ENCODE measurements around the gene RAD50. TPM values are rescaled to one million over a fixed set of nuclear protein-coding genes. Genes with fewer than 3 reads are reported as not detected.
"Not testable (repeated sequence)": the region's sequence is repeated elsewhere in the genome, so short reads cannot be mapped to it uniquely, and the experiment has no call there.

The RAD50 gene
- total RNA-seq, 4 donors from 2014 or later: 31.1 to 53.7 (median 35.0) TPM

DNA sequence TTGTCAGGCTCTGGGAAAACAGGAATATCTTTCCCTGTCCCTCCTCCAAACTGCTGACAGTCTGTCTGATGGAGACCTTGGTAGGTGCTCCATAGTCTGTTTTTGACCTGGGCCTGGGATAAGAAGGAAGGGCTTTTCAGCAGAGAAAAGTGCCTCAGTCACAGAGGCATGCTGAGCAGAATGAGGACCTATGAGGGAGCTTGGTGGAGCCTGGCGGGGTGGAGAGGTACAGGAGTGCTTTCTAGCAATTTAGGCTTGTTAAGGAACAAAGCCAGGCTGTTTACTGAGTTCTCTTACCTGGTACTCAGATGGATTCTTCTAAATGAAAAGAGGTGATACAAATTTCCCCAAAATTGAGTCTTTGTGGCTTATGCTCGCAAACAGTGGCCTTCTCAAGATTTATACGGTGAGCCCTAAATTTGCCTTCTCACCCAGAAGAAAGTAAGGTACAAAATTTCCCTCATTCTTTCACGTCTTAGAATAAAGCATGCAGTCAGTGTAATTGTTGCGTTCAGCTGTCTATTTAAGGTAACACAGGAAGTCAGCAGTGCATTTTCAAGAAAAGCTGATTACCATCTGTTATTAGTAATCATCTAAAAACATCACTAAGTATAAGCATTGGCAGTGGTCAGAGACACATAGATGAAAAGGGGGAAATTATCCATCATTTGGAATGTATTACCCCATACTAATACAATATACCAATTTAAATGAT is 72.6 kb downstream of the RAD50 start:
- 87 to 94% methylated on average over 4 to 5 of the region's 5 CpGs for WGBS, 2 donors (ENCODE audit: low coverage in 1 of 2)
- Histone ChIP-seq H3K4me1 (no peaks in the 10 kb centered on the region), H3K4me3 (no peak overlapping the region), H3K27me3 (no peaks in the 10 kb centered on the region), H3K36me3 (peaks cover 0 to 61% of the 10 kb centered on the region in 2 donors), H3K27ac (no peak overlapping the region), H3K9me3 (no peaks in the 10 kb centered on the region)
- ATAC-seq: no peak
- TF ChIP-seq, protein P1, sequence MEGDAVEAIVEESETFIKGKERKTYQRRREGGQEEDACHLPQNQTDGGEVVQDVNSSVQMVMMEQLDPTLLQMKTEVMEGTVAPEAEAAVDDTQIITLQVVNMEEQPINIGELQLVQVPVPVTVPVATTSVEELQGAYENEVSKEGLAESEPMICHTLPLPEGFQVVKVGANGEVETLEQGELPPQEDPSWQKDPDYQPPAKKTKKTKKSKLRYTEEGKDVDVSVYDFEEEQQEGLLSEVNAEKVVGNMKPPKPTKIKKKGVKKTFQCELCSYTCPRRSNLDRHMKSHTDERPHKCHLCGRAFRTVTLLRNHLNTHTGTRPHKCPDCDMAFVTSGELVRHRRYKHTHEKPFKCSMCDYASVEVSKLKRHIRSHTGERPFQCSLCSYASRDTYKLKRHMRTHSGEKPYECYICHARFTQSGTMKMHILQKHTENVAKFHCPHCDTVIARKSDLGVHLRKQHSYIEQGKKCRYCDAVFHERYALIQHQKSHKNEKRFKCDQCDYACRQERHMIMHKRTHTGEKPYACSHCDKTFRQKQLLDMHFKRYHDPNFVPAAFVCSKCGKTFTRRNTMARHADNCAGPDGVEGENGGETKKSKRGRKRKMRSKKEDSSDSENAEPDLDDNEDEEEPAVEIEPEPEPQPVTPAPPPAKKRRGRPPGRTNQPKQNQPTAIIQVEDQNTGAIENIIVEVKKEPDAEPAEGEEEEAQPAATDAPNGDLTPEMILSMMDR (IDR thresholded peaks at IDR 0.05): no peak
- no peak for TF ChIP-seq EP300 (IDR thresholded peaks at IDR 0.05)

DNA sequence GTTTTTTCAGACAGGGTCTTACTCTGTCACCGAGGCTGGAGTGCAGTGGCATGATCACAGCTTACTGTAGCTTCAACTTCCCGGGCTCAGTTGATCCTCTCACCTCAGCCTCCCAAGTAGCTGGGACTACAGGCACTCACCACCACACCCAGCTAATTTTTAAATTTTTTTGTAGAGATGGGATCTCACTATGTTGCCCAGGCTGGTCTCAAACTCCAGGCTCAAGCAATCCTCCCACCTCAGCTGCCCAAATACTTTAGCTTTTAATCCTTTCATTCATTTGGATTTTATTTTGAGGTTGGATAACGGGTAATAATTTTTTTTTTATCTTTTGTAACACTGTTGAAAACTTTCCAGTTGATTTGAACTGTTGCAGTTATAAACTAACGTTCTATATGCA is 76.8 kb downstream of the RAD50 start:
- H3K36me3 ChIP-seq: peaks cover 0 to 79% of the 10 kb centered on the region in 2 donors

DNA sequence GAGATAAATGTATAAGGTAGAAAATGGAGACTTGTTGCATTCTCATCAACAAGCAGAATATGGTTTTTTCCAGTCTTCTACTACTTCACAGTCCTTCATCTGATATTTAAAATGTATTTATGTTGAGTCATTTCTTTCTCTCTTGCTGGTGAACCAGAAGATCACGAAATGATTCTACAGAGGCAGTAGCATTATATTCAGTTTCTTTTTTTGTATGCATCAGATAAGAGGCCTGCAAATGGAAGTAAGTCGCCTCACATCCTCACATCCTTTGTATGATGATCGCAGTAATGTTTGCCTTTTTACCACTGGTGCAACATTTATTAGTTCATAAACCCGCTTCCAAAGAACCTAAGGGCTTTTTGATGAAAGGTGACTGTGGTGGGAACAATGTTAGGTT is 79.1 kb downstream of the RAD50 start:
- H3K4me3 ChIP-seq: no peak overlapping the region
- no peaks in the 10 kb centered on the region for H3K27me3 ChIP-seq
- no peak for ATAC-seq
- 70 to 84% methylated on average over 4 of the region's 4 CpGs for WGBS, 2 donors (ENCODE audit: low coverage in 1 of 2)
- H3K27ac ChIP-seq: no peak overlapping the region
- H3K4me1 ChIP-seq: no peaks in the 10 kb centered on the region
- no peaks in the 10 kb centered on the region for H3K9me3 ChIP-seq
- TF ChIP-seq, protein P1 (IDR thresholded peaks at IDR 0.05): no peak
- TF ChIP-seq POLR2AphosphoS5 (IDR thresholded peaks at IDR 0.05) (no peak), POLR2A (IDR thresholded peaks at IDR 0.05) (no peak), EP300 (IDR thresholded peaks at IDR 0.05) (no peak)
- peaks cover 0 to 82% of the 10 kb centered on the region in 2 donors for H3K36me3 ChIP-seq

More for the DNA sequence above, 76.8 kb downstream of the RAD50 start:
- H3K4me1 ChIP-seq, H3K27ac ChIP-seq, ATAC-seq, H3K9me3 ChIP-seq, H3K4me3 ChIP-seq, H3K27me3 ChIP-seq: not testable (repeated sequence)
- 93 to 94% methylated on average over 2 to 4 of the region's 4 CpGs for WGBS, 2 donors (ENCODE audit: low coverage in 1 of 2)

DNA sequence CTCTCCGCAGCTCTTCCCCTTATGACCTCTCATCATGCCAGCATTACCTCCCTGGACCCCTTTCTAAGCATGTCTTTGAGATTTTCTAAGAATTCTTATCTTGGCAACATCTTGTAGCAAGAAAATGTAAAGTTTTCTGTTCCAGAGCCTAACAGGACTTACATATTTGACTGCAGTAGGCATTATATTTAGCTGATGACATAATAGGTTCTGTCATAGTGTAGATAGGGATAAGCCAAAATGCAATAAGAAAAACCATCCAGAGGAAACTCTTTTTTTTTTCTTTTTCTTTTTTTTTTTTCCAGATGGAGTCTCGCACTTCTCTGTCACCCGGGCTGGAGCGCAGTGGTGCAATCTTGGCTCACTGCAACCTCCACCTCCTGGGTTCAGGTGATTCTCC is 80.5 kb downstream of the RAD50 start:
- WGBS, 2 donors (ENCODE audit: low coverage in 1 of 2): 94 to 100% methylated on average over 1 to 4 of the region's 4 CpGs
- no peak for TF ChIP-seq POLR2A (IDR thresholded peaks at IDR 0.05)
- no peak for TF ChIP-seq POLR2AphosphoS5 (IDR thresholded peaks at IDR 0.05)
- no peak for TF ChIP-seq EP300 (IDR thresholded peaks at IDR 0.05)
- TF ChIP-seq, protein P1 (IDR thresholded peaks at IDR 0.05): no peak
- peaks cover 0 to 85% of the 10 kb centered on the region in 2 donors for H3K36me3 ChIP-seq
- no peak for ATAC-seq
- H3K27ac ChIP-seq: no peak overlapping the region
- H3K27me3 ChIP-seq: no peaks in the 10 kb centered on the region
- no peaks in the 10 kb centered on the region for H3K4me1 ChIP-seq
- no peak overlapping the region for H3K4me3 ChIP-seq
- H3K9me3 ChIP-seq: no peaks in the 10 kb centered on the region

DNA sequence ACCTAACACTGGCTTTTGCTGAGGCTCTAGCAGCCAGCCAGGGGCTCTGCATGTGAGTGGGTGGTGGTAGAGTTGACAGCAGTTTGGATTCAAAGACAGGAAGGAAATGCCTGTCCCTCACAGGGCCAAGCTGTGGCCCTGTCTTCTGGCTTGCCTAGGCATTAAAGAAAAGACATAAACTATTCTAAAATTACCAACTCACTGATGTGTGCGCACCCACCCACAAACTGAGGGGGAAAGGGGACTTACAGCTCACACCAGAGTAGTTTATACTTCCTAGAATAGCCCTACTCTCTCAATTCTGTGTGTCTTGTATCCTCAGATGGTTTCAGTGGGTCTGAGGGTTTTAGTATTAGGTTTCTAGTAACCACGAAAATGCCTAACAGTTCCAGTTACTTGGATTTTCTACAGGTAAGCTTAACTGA is 82.9 kb downstream of the RAD50 start:
- Histone ChIP-seq H3K9me3 (no peaks in the 10 kb centered on the region), H3K27ac (no peak overlapping the region), H3K36me3 (peaks cover 0 to 94% of the 10 kb centered on the region in 2 donors), H3K4me1 (no peaks in the 10 kb centered on the region), H3K27me3 (no peaks in the 10 kb centered on the region), H3K4me3 (no peak overlapping the region)
- TF ChIP-seq POLR2AphosphoS5 (IDR thresholded peaks at IDR 0.05) (no peak), EP300 (IDR thresholded peaks at IDR 0.05) (no peak), POLR2A (IDR thresholded peaks at IDR 0.05) (no peak)
- TF ChIP-seq, protein P1 (IDR thresholded peaks at IDR 0.05): no peak
- ATAC-seq: no peak
- WGBS, 2 donors (ENCODE audit: low coverage in 1 of 2): 70 to 72% methylated on average over 2 of the region's 2 CpGs
